NCI-H774 (cell line): ENCODE measurements around the gene ANKDD1A.

Experiments used
- DNase-seq: peaks from one replicate; lab custom pipeline; 2025; lab: John Stamatoyannopoulos, UW

ANKDD1A gene

GRCh38 chr15:64895285-64896065, 16.2 kb upstream of the ANKDD1A start:
- DNase-seq = no peak

DNA sequence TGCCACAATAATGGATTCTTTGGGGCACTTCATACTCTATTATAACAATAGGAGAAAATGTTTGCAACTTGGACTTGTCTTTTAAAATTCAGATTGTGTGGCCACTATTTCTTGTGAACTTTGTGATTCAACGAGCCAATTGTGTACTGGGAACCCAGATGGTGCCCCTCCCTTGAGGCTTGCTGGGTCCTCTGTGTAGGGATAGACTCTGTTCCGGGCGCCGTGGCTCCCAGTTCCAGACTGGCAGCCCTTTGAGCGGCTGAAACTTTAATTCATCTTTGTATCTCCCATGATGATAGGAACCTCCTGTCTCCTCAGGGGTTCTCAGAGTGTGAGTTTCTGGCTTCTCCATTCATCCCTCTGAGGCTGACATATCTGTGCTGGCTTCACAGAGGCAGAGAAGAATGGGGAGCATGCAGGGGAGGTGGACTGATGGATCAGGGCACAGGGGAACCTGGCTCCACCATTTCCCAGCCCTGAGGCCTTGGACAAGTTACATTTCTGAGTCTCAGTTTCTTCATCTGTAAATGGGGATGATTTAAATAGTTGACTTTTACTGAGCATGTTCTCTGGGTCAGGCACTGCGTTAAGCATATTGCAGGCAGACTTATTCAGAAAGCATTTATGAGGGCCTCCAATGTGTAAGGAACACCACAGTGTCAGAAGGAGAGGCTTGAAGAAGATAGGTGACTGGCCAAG, 15.2 kb upstream of the ANKDD1A start:
- no peak for DNase-seq

DNA sequence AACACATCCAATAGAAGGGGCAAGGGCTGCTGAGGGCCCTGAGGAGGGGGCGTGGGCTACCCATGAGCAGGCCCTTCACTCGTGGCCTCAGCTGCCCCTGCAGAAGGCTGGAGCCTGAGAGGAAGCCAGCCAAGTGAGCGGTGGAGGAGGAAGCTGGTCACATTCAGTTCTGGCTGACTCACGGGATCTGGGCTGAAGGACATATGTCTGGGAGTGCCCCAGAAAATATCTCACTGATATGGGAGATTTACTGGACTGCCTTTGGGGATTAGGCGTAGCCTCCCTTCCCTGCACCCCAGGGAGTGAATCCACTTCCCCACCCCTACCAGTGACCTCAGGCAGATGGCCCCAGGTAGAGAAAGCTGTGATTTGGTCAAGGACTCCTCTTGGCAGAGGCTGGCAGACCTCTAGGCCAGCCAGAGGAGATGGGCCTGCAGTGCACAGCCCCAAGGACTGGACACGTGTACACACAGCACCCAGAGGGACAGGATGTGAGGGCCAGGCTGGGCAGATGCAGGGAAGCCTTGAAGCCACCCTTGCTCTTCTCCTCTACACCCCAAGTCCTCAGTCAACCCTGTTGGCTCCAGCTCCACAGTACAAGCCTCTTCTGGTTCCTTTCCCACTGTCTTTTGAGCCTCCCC, 14.2 kb upstream of the ANKDD1A start:
- no peak for DNase-seq

- DNase-seq = no peak
Observed at GRCh38 chr15:64898406-64898805, 13.3 kb upstream of the ANKDD1A start.

- DNase-seq = no peak
Observed at GRCh38 chr15:64901141-64901540, 10.6 kb upstream of the ANKDD1A start.

DNA sequence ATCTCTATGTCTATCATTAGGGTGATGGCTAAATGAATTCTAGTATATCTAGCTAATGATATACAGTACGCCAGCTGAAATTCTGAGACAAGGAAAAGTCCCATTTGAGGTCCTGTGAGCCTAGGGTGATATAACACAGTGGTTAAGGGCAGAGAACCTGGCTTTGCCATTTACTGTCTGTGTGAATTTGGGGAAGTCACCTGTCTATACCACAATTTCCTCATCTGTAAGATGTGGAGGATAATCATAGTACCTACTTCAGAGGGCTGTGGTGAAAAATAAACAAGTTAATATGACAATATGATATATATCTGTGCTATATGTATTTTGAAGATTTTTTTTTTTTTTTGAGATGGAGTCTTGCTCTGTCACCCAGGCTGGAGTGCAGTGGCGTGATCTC, 9.8 kb upstream of the ANKDD1A start:
- DNase-seq = no peak

- DNase-seq = no peak
Observed at GRCh38 chr15:64902863-64903262, 8.8 kb upstream of the ANKDD1A start.

- DNase-seq = no peak
Observed at GRCh38 chr15:64903326-64903950, 8.3 kb upstream of the ANKDD1A start.

- DNase-seq = no peak
Observed at GRCh38 chr15:64904189-64904588, 7.5 kb upstream of the ANKDD1A start.

GRCh38 chr15:64905119-64905831, 6.4 kb upstream of the ANKDD1A start:
- DNase-seq = no peak

GRCh38 chr15:64905941-64906340, 5.8 kb upstream of the ANKDD1A start:
- DNase-seq = no peak

DNA sequence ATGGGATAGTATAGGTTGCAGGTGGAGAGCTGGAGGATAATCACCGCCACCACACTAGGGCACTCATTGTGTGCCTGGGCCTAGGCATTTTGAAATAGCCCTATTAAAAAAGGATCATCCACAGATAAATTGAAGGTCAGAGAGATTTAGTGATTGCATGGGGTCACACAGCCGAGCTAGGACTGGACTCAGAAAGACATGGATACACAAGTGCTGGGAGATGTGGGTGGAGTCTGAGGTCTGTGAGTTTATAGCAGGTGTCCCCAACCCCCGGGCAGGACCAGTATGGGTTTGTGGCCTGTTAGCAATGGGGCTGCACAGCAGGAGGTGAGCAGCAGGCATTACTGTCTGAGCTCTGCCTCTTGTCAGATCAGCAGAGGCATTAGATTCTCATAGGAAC, 5.3 kb upstream of the ANKDD1A start:
- no peak for DNase-seq

DNA sequence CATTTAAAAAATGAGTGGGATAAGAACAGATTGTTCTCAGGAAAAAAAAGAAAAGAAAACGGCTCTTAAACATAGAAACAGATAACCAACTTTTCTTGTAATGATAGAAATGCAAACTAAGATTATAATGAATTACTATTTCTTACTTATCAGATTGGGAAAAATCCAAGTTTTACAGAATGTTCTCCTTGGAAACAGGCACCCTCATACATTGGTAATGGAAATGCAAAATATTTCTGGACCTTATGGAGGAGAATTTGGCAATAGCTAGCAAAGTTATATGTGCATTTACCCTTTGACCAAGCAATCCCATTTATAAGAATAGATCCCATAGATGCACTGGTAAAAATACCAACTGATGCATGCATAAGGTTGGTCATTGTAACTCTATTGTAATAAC, 3.7 kb upstream of the ANKDD1A start:
- no peak for DNase-seq

DNA sequence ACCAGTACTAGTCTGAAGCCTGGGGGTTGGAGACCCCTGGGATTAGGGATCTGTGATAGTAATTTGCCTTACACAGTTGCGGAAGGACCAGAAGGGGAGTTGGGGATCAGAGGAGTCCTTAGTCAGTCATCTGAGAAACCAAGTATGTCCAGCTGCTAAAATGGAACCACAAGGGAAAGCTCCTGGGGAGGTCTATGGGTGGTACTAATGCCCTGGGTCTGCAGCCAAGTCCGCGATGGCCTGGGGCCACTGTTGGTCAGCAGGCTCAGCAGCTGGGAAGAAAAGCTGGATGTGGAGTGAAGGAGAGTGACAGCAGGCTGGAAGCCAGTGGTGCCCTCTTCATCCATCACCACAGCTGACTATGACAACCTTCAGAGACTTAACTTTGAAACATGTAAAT, 2.2 kb upstream of the ANKDD1A start:
- DNase-seq = no peak

- no peak for DNase-seq
Observed at GRCh38 chr15:64912379-64913325, 950 bp downstream of the ANKDD1A start.

DNA sequence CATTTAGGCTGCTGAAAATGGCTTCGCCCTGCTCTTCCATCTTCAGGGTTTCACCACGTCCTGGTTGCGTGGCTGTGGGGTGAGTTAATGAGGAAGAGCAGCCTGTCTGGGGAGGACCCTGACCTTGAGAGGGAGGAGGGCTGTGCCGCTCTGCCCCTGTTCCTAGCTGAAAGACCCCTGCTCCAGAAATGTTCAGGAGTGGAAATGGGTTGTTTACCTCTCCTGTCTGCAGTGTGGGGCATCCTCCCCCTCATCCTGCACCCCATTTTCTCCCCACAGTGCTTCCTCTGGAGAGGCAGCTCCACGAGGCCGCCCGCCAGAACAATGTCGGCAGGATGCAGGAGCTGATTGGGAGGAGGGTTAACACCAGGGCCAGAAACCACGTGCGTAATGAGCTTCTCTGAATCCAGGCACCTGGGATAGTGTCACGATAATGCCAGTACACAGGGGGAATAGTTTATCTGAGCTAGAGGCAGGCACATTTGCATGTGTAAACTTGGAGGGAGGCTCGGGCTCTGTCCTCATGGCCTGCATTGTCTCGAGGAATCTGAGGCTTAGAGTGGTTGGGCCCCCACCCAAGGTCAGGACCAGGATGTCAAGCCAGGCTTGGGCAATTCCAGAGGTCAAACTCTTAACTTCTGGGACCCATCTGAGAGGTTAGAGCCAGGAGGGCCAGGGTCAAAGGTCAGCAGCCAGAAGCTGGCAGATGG, 4.0 kb downstream of the ANKDD1A start:
- no peak for DNase-seq

DNA sequence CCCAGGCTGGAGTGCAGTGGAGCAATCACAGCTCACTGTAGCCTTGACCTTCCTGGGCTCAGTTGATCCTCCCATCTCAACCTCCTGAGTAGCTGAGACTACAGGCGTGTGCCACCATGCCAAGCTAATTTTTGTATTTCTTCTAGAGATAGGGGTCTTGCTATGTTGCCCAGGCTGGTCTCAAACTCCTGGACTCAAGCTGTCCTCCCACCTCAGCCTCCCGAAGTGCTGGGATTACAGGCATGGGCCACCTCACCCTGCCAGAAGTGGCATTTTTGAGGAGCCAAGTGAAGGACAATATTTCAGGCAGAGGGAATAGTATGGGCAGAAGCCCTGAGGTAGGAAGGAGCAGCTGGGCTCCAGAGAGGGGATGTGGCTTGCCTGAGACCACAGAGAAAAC, 4.7 kb downstream of the ANKDD1A start:
- no peak for DNase-seq

GRCh38 chr15:64917211-64917610, 5.5 kb downstream of the ANKDD1A start:
- no peak for DNase-seq

GRCh38 chr15:64919721-64920120, 8.0 kb downstream of the ANKDD1A start:
- DNase-seq = no peak

DNA sequence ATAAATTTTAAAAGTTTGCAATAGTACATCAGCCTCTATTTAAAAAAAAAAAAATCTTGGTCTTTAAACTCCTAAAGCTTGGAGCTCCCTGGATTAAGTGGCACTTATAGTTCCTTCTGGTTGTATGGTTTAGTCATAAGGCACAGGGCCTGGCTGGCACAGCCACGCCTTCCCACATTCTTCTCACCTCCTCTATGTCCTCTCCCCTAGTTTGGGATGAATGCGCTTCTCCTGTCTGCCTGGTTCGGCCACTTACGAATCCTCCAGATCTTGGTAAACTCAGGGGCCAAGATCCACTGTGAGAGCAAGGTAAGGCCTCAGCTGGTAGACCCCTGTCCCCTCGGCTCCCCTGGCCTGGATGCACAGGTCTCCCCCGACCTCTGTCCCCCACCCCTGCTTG, 10.0 kb downstream of the ANKDD1A start:
- no peak for DNase-seq
